HG02884 (cell line): Measurements from ENCODE around the gene SIRT5.
A peak's percentile ranks its signal among the peaks of the same experiment; 100 is the strongest.

Experiments used
- ATAC-seq: cut with Tn5 transposase; IDR thresholded peaks from one replicate; pipeline ENCODE4 v1.9.1; 2021; ENCODE audit warnings: mild to moderate bottlenecking, moderate library complexity; ENCODE audit not compliant: unreplicated experiment

Gene SIRT5

DNA sequence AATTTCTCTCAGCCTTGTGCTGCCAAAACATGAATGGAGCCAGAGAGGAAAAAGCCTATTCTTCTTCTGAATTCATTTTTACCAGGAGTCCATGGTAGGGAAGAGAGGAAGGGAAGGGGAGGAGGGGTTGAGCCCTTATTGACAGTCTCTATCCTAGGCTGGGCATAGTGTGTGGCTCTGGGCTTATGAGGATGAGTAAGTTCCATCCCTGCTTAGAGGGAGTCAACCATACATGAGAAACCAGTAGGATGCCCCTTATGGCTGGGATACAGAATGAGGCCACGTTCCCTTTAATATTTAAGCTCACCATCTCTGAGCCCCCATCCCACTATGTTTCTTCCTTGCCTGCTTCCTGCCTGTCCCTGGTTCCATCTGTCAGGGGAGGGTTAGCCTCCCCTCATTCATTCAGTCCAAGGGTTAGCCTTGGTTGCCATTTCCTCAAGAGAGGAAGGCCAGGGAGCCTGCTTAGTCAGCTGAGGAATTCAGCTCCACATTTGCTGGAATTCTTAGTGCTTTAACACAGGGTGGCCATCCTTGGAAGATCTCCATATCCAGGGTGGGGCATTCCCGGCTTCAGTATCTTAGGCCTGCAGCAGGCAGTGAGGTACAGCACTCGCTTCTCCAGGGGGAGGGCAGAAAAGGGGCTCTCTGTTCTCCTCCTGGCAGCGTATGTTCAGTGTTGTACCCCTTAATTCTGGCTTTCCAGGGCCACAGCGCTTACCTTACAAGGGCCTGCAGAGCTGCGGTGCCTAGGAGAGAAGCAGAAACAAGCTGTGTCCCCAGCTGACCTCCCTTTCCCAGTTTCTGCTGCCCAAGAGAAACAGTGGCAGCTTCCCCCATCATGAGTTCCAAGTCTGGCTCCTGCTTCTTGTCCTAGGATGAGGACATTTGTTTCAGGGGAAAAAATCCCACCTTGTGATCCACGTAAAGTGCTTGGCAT is 12.5 kb downstream of the SIRT5 start:
- no peak for ATAC-seq

DNA sequence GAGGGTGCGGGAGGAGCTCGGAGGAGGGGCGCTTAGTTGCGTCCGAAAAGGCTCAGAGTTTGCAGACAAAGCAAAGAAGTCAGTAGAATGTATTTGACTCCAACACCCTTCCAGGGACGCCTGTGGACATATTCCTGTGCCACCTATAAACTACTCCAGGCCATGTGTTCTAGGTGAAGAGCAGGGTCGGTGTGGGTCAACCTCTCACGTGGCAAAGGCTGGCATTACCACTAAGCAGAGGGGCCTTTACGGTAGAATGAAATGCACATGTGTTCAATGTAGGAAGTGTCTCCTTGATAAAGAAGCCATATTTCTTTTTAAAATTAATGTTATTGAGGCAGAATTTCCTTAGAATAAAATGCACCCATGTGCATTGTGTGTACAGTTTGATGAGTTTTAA is 15.4 kb downstream of the SIRT5 start:
- no peak for ATAC-seq

DNA sequence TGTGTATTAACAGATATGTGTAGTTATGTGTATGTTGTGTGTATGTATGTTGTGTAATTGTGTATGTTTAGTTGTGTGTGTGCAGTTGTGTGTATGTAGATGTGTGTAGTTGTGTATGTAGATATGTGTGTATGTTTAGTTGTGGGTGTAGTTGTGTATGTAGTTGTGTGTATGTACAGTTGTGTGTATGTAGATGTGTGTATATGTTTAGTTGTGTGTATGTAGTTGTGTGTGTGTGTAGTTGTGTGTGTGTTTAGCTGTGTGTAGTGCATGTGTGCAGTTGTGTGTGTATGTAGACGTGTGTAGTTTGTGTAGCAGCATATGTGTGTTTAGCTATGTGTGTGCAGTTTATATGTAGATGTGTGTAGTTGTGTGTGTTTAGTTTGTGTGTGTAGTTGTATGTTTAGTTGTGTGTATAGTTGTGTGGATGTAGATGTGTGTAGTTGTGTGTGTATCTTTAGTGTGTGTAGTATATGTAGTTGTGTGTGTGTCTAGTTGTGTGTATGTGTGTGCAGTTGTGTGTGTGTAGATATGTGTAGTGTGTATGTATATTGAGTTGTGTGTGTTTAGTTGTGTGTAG is 16.3 kb downstream of the SIRT5 start:
- ATAC-seq = no peak

DNA sequence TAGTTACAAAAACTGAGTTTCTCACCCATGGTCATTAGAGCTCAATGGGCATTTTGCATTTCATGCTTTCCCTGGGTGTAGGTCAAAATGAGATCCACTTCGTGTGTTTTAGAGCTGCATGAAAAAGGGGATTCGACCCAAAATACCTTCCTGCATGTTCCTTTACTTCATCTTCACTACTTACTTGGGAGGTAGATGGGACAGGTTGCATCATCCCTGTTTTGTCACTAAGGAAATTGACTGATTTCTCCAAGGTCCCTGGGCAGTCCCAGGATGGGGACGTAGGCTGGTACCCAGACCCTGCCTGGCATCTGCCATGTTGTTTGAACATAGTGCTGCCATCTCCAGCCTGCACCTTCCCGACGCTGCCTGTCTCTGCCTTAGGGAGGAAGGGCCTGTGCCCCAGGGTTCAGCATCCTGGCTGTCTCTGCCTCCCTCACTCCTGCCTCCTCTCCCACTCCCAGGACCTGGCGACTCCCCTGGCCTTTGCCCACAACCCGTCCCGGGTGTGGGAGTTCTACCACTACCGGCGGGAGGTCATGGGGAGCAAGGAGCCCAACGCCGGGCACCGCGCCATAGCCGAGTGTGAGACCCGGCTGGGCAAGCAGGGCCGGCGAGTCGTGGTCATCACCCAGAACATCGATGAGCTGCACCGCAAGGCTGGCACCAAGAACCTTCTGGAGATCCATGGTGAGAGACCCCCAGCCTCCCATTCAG is 17.0 kb downstream of the SIRT5 start:
- no peak for ATAC-seq

DNA sequence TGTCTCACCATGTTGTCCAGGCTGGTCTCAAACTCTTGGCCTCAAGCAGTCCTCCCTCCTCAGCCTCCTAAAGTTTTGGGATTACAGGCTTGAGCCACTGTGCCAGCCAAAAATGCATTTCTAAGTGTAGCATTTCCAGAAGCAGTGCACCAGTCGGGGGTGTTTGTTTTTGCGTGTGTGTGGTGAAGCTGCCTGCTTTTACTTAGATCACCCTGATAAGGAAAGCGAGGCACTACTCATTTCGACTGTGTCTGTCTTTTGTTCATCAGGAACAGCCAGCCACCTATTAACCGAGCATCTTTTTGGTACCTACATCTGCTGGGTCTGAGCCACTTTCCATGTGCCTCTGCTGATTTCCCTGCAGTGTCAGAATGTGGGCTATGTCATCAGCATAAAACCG is 18.7 kb downstream of the SIRT5 start:
- ATAC-seq = no peak

DNA sequence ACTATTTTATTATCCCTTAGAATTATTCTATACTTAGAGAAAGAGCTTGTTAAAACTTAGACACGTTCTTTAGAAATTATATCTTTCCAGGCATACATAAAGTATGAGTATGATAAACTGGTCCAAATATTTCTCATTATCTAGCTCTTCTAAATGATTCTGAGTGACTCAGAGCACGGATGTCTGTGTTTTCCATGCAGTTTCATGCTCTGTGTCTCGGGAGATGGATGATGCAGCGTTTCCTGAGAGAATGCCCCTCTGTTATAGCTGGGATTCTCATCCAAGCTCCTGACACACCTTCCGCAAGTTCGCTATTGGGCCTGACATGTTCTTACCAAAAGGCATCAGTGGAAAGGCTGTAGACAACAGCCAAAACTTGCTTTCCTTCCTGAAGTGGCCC is 19.3 kb downstream of the SIRT5 start:
- ATAC-seq = no peak

DNA sequence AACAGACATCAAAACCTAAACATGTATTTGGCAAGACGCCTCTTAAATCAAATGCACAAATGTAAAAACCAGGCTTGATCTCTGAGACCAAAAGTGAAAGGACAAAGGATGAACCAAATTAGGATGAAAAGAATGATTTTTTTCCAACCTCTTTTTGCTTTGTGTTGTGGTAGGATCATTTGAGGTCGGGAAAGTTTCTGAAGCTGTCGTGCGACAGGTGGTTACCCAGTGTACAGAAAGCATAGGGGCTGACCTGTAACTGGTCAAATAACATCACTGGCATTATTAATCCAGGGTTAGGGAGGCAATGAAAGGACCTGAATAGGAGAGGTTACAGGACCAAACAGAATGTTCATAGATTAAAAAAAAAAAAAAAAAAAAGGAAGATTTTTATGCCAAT is 22.7 kb downstream of the SIRT5 start:
- no peak for ATAC-seq

DNA sequence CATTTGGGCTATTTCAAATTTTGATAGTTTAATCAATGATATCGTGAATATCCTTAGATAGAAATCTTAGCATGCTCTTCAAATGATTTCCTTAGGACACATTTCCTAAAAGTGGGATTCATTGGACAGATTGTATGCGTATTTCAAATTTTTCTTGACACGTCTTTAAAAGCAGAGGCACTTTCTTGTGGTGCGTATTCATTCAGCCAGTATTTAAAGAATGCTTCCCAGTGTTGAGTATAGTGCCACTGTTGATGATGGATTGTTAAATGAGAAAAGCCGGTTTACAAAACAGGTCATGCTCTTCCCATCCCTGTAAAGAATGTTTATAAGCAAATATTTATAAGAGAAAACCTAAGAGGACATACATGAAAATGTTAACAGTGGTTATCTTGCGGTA is 25.6 kb downstream of the SIRT5 start:
- no peak for ATAC-seq

DNA sequence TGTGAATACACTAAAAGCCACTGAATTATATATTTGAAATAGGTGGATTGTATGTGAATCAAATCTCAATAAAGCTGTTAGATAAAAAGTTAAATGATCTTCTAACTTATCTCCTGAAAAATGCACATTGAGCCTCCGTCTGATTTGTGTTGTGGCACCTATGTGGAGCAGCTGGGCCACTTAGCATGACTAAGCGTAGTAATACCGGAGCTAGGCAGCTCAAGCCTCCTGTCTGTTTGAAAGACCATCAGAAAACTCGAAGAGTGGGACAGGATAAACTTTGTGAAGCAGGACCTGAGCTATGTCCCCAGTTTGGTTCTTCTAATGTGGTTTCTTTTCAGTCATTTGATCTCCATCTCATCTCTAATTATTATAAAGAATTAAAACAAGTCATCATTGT is 29.7 kb downstream of the SIRT5 start:
- ATAC-seq = no peak

DNA sequence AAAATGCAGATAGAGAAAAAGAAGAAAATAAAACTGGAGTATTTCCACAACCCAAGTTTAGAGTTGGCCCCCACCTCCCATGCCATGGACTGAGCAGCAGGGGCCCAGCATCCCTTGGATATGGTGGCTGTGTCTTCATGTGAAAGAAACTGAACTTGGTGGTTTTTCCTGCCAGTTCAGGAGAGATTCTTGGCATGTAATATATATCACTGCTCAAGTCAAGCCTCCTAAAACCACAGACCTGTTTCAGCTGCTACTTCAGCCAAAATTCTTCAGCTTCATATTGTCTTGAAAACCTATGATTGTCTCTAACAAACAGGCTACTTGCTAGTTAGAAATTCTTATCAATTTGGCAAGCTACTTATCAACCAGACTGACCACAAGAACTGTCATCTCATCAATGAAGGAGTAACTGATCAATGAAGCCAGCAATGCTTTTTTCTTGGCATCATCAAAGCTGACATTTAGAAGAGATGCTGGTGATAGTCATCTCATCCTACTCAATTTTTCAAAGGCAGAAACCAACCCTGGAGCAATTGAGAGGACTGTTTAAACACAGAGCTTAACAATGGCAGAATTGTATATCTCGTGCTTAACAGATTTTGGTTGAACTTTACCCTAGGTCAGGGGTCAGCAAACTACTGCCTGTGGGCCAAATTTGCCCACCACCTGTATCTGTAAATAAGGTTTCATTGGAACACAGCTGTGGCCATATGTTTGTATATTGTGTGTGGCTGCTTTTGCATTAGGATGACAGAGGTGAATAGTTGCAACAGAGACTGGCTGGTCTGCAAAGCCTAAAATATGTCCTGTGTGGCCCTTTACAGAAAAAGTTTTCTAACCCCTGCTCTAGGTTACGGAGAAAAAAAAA is 30.4 kb downstream of the SIRT5 start:
- ATAC-seq = no peak

DNA sequence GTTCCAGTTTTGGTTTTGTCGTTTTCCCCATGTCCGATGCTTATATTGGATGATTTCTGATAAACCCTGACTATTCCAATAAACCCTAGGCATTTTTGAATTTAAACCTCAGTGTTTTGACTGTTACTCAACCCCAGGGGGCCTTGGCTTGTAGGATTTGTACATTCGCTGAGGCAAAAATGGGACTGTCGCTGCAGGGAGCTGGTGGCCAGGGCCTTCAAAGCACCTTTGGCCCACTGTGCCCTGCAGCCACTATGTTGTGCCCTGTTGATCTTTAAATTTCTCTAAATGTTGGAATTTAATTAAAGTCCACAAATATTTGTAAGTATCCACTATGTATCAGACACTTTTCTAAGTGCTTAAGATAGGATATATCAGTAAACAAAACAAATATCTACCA is 31.2 kb downstream of the SIRT5 start:
- no peak for ATAC-seq

DNA sequence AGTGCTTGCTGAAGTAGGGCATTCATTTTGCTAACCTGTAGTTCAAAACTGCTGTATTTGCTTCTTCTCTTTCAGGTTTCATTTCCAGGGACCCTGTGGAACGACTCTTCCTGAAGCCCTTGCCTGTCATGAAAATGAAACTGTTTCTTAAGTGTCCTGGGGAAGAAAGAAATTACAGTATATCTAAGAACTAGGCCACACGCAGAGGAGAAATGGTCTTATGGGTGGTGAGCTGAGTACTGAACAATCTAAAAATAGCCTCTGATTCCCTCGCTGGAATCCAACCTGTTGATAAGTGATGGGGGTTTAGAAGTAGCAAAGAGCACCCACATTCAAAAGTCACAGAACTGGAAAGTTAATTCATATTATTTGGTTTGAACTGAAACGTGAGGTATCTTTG is 37.3 kb downstream of the SIRT5 start:
- ATAC-seq = no peak

DNA sequence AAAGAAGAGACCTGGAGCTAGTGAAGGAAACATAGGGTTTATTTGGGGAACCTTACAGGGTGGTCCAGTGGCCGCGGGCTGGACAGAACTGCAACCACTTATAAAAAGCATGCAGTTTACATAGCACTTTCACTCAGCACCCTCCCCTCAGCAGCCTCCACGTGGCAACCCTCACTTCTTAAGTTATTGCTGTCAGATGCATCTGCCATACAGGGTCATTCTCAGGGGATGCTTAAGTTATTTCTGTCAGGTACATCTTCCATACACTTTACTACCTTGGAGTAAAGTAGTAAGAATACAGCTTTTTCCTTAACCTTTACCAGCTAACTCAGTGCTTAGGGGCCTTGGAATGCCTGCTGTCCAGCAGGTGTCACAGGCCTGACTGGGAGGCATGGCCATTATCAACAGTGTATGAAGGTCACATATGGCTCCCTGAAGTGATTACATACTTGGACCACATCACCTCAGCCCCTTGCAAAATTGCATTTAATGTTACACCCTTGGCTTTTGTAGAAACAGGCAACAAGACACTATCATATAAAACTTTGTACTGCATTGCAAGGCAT is 38.7 kb downstream of the SIRT5 start:
- ATAC-seq = no peak

DNA sequence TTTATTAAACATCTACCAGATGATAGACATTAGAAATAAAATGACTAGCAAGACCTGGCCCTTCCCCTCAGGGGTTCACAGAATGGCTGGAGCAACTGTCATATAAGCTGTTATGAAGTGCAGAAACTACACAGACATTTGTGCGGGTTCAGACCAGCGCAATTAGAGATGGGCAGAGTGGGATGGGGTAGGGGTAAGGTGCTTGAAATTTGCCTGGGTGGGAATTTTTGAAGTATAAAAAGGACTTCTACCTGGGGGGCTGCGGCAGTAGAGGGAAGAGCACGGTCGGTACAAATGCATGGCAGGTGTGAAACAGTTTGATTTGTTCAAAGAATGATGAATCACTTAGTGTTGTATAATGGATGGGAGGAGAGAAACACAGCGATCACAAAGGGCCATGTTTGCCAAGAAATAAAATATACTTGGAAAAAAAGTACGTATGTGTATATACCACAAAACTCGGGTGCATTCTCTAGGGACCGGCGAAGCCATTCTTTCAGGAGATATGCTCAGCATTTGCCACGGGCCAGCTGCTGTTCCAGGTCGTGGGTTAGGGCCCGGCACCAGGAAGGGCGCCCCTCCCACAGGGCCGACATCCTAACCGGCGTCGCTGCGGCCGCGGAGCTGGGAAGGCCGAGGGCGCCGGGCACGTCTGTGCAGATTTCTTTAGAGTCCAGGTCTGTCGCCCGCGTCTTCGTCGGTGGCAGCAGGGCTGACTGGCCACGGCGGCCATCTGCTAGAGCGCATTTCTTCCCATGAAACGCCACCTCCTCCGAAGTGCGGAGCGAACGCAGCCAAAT is 39.9 kb downstream of the SIRT5 start:
- ATAC-seq = peak; percentile 6

DNA sequence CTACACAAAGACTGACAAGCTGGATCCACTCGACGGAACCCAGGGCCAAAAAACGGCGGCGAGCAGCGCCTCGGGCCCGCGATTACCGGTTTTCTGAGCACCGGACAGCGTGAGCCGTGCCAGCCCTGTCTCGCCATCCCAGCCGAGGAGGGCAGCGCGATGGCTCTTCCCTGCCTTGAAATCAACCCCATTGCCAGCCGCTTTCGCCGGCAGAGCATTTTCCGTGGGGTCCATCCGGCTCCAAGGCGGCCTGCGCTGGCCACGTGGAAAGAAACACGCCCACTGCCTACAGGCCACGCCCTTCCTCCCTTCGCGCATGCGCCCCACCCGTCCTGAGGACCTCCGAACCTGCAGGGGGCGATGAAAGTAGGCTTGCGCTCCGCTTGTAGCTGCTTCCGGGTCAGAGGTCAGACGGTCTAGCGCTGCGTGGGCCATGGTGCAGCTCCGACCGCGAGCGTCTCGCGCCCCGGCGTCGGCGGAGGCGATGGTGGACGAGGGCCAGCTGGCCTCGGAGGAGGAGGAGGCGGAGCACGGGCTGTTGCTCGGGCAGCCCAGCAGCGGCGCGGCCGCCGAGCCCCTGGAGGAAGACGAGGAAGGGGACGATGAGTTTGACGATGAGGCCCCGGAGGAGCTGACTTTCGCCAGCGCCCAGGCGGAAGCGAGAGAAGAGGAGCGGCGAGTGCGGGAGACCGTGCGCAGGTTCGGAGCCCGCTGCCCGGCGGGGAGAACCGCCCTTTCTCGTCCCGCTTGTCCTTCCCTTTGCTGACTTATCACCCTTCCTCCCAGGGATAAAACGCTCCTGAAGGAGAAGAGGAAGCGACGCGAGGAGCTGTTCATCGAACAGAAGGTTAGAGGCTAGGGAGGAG is 40.8 kb downstream of the SIRT5 start, which contains the start of gene NOL7:
Gene NOL7 (plus strand): TSS at position 410 of the 866 bp plus-strand sequence. CDS start 24 bp downstream, at position 434.
- ATAC-seq = peak; percentile 87

DNA sequence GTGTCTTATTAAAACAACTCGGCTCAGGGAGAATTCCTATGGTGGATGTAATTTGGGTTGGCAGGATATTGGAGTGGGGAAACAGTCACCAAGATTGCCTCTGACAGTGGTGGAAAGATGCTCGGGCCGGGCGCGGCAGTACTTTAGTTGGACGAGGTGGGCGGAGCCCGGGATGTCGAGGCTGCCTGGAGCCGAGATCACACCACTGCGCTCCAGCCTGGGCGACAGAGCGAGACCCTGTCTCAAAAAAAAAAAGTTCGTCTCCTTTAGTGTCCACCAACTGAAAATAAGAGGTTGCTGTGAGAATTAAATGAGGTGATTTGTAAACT is 41.4 kb downstream of the SIRT5 start:
- ATAC-seq = peak; percentile 20

DNA sequence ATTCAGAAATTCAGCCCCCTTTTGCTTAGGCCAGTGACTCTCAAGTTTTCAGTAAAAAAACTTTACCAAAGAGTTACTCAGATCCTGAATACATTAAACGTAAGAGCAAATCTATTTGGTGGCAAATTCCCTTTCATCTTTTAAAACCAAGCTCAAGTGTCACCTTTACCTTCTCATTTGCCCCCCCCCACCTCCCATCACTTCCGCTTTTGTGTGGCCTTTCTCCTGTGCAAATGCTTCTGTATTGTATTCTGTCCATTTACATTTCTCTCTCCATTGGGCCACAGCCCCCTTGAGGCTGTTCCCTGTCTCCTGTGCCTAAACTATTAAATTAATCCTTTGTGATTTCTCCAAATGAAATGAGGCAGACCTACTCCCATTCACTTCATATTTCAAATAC is 42.7 kb downstream of the SIRT5 start:
- no peak for ATAC-seq

DNA sequence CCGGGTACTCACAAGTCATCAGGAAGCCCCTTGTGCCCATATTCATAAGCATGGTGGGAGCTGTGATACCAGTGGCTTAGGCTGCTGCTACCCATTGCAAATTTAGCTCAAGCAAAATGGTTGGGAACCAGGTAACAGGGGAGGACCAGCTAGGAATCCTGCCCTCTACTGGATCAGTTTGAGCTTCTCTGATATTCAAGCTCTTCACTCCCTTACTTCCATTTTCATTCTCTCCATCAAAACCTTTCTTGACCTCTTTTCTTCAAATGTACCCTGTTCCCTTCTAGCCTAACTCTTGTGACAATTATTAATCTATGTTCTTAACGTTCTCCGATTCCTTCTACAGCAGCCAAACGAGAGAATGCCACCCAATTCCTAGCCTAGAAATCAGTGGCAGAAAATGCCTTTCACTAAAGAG is 50.5 kb downstream of the SIRT5 start:
- no peak for ATAC-seq
